T47D (cell line): ENCODE results near the gene CD164.

Experiments
- DNase-seq, 2 experiments: peaks; one replicate each; pipeline versions ENCODE4 v3.0.0 to v3.0.0-alpha.2; 2011 to 2012; ENCODE audit warnings: low read depth in 1 of 2, low spot score in 1 of 2
- JUND ChIP-seq: IDR thresholded peaks from 2 replicates; pipeline ENCODE4 v1.6.1; 2012; ENCODE audit warnings: low read depth
- in situ Hi-C: cut with HindIII; loops from 2 replicates; pipeline ENCODE4 v1.10.0; 2016; ENCODE audit warnings: low sequenced_read_pairs, low pct_unique_long_range_greater_than_20kb

Gene CD164

GRCh38 chr6:109381747-109382575 lies at the start of gene CD164:
TSS of gene CD164 (minus strand) at chr6:109382467. CDS start at chr6:109382378, 89 bp downstream.
- in situ Hi-C loops = no loop called here
- TF ChIP-seq JUND = no peak
- DNase-seq = peak; percentile 88 to 95

DNA sequence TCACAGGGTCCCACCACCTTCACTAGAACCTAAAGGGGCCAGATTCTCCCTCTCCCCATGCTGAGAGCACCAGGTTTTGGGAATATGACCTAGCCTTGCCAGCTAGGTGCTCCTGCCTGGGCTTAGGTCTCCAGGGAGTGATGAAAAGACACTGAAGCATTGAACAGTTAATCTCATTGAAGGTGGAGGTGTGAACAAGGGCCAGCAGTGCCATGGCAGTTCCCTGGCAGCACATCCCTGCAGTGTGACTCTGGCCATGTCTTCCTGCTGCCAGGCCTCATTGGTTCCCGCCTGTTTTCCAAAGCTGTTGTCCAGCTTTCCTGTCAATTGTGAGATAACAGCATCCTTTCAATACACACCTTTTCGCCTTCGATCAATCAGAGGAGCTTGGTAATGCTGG lies 47.2 kb upstream of the CD164 start:
- TF ChIP-seq JUND = no peak
- in situ Hi-C loops = no loop called here
- no peak for DNase-seq

DNA sequence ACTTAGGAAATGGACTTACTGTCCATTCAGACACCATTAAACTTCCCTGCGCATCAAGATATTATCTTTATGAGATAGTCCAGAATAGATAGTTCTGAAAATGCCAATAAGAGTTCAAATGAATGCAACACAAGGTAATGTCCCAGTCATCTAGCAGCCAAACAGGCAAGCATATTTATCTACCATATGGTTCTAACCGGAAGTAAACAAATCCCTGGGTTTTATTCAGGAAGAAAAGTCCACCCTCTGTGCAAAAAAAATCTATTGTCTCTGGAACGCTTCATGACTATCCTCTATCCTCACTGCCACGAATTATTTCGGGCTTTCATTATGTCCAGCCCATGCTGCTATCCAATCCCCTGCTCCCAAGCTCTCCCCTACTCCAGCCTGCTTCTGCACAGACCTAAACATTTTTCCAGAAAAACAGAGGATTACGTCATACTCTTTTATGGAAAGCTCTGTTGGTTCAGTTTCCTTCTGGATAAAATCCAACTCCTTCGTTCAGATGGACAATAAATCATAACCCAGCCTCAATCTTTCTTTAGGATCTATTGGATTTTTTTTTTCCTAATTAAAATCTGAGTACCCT lies 46.7 kb upstream of the CD164 start:
- in situ Hi-C loops = no loop called here
- TF ChIP-seq JUND = no peak

GRCh38 chr6:109424946-109425345 lies 42.7 kb upstream of the CD164 start:
- in situ Hi-C loops = no loop called here
- no peak for TF ChIP-seq JUND

More for the DNA sequence above, 46.7 kb upstream of the CD164 start:
- no peak for DNase-seq

DNA sequence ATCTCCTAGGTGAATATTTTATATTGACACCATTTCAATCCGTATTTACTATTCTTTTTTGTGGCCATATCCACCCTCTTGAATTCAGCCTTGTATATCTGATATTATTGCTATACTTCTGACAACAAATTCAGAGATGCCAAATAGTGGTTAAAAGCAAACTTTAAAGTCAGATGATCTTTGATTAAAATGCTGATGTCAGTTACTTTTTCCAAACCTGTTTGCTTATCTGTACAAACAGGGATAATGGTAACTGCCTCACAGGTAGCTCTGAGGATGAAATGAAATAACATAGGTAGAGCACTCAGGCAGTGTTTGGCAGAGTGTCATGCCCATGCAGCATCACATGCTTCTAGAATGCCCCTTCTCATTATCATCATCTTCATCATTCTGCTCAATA lies 38.9 kb upstream of the CD164 start:
- in situ Hi-C loops = no loop called here
- TF ChIP-seq JUND = no peak
- DNase-seq = no peak

More at GRCh38 chr6:109424946-109425345, 42.7 kb upstream of the CD164 start:
- DNase-seq = no peak

GRCh38 chr6:109420751-109421150 lies 38.5 kb upstream of the CD164 start:
- no peak for TF ChIP-seq JUND
- in situ Hi-C loops = no loop called here
- DNase-seq = no peak

GRCh38 chr6:109417646-109418045 lies 35.4 kb upstream of the CD164 start:
- no peak for DNase-seq
- TF ChIP-seq JUND = no peak
- in situ Hi-C loops = no loop called here

GRCh38 chr6:109411034-109411433 lies 28.8 kb upstream of the CD164 start:
- in situ Hi-C loops = no loop called here
- DNase-seq = no peak
- TF ChIP-seq JUND = no peak

DNA sequence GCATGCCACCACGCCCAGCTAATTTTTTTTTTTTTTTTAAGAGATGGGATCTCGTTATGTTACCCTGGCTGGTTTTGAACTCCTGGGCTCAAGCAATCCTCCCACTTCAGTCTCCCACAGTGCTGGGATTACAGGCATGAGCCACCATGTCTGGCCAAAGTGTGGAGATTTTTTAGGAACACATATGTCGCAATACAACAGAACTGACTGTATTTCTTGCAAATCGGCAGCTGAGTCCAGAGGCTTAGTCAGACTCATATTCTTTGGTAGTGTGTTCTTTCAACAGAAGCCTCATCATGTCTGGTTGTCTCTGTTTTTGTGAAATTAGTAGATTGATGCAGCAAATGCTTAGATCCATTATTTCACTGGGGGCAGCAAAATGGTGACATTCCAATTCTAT lies 23.9 kb upstream of the CD164 start:
- in situ Hi-C loops = no loop called here
- TF ChIP-seq JUND = no peak
- DNase-seq = no peak

- in situ Hi-C loops = no loop called here
- TF ChIP-seq JUND = no peak
- DNase-seq = peak in 1 of 2 experiments; percentile 41
Observed at GRCh38 chr6:109397020-109397419, 14.8 kb upstream of the CD164 start.

DNA sequence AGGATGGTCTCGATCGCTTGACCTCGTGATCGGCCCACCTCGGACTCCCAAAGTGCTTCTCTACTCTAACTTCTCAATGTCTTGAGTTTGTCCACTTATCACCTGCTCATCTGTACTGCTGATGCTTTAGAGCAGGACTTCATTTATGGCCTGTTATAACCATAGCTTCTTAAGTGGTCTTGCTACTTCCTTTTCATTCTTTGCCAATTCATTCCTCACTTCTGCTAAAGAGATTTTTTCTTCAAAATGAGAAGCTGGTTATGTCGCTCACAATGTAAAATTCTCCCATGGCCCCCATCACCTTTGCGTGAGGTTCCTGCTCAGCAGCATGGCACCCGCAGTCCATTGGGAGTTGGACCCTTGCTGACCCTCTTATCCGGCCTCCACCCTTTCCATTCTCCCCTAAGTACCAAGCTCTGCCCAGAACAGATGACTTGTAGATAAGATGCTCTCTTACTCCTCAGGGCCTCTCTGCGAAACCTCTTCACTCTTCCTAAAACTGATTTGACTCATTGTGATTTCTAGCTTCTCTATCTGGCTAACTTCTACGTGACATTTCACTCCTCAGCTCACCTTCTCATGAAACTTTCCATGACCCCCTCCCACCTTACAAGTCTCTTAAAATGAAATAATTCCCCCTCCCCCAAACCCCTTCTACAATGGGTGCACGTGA lies 13.9 kb upstream of the CD164 start:
- no peak for DNase-seq
- no peak for TF ChIP-seq JUND
- in situ Hi-C loops = no loop called here

GRCh38 chr6:109393886-109394281 lies 11.6 kb upstream of the CD164 start:
- no peak for DNase-seq
- TF ChIP-seq JUND = no peak
- in situ Hi-C loops = no loop called here

DNA sequence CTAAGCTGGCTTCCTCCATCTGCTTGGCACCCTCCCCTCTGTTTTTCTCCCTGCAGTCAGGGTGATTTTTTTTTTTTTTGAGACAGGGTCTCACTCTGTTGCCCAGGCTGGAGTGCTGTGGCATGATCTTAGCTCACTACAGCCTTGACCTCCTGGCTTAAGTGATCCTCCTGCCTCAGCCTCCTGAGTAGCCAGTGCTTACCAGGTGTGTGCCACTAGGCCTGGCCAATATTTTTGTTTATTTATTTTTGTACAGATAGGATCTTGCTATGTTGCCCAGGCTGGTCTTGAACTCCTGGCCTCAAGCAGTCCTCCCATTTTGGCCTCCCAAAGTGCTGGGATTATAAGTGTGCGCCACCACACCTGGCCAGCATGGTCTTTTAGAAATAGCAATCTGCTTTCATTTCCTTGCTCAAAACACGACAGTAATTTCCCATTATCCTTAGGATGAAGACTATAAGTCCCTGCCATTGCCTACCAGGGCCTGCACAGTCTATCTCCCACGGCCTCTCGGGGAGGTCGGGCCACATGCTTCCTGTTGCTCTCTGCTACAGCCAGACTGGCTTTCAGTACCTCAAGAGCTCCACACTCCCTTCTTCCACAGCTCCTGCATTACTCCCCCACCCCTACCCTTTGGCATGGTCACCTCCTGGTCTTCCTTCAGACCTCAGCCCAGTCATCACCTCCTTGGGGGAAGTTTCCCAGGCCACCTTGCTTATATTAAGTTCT lies 11.1 kb upstream of the CD164 start:
- DNase-seq = no peak
- no peak for TF ChIP-seq JUND
- in situ Hi-C loops = no loop called here
